Suppressor macrophage (primary cell): ENCODE measurements around the gene CDK5R2.
A peak's percentile ranks its signal among the peaks of the same experiment; 100 is the strongest.

Experiments
- DNase-seq, 4 experiments: peaks; one replicate each; pipeline ENCODE4 v3.0.0-alpha.2; 2020 to 2022

Gene CDK5R2

GRCh38 chr2:218962859-218963492 lies 3.5 kb downstream of the CDK5R2 start:
- peak; percentile 27 to 67 (median 42) for DNase-seq

GRCh38 chr2:218963601-218964000 lies 4.1 kb downstream of the CDK5R2 start:
- no peak for DNase-seq

GRCh38 chr2:218964041-218964771 lies 4.7 kb downstream of the CDK5R2 start:
- DNase-seq: no peak

- DNase-seq: no peak
These were observed 11.4 kb downstream of the CDK5R2 start for GRCh38 chr2:218970894-218971293.

GRCh38 chr2:218975060-218975777 lies 15.8 kb downstream of the CDK5R2 start:
- no peak for DNase-seq

GRCh38 chr2:218979846-218980734 lies 20.6 kb downstream of the CDK5R2 start:
- DNase-seq: peak; percentile 84 to 93 (median 88)

- no peak for DNase-seq
These were observed 21.4 kb downstream of the CDK5R2 start for GRCh38 chr2:218980735-218981389.

- no peak for DNase-seq
These were observed 22.0 kb downstream of the CDK5R2 start for GRCh38 chr2:218981390-218981880.

GRCh38 chr2:218981881-218982585 lies 22.6 kb downstream of the CDK5R2 start:
- peak; percentile 33 to 65 (median 46) for DNase-seq

- no peak for DNase-seq
These were observed 23.3 kb downstream of the CDK5R2 start for GRCh38 chr2:218982586-218983262.

- DNase-seq: no peak
These were observed 23.9 kb downstream of the CDK5R2 start for GRCh38 chr2:218983263-218983933.

GRCh38 chr2:218983934-218984238 lies 24.4 kb downstream of the CDK5R2 start:
- no peak for DNase-seq

GRCh38 chr2:218984239-218985020 lies 25.0 kb downstream of the CDK5R2 start:
- DNase-seq: peak in 1 of 4 experiments; percentile 31

GRCh38 chr2:218985021-218985324 lies 25.5 kb downstream of the CDK5R2 start, which contains the start of gene FEV:
Gene FEV (minus strand): TSS chr2:218985184. CDS start chr2:218985075, 109 bp downstream.
- no peak for DNase-seq

GRCh38 chr2:218985325-218986091 lies 26.0 kb downstream of the CDK5R2 start:
- DNase-seq: no peak

- DNase-seq: no peak
These were observed 26.8 kb downstream of the CDK5R2 start for GRCh38 chr2:218986148-218986761.

- no peak for DNase-seq
These were observed 28.7 kb downstream of the CDK5R2 start for GRCh38 chr2:218988164-218988563.

- DNase-seq: no peak
These were observed 29.2 kb downstream of the CDK5R2 start for GRCh38 chr2:218988650-218989049.
